ENCODE data around the gene GRID1.

GRID1 gene

GRCh38 chr10:85832988-85833387, 533.6 kb downstream of the GRID1 start:
- no peaks in the 10 kb centered on the region for H4K20me1 ChIP-seq (ENCODE audit: insufficient read depth, low read length)
- H3K27ac ChIP-seq (ENCODE audit: low read length): no peak overlapping the region
- no peaks in the 10 kb centered on the region for H3K9me3 ChIP-seq (replicated peaks; ENCODE audit: insufficient read depth, low read length)
- no peaks in the 10 kb centered on the region for H3F3A ChIP-seq (ENCODE audit: insufficient read depth, low read length)
- DNase-seq: no peak
- no peaks in the 10 kb centered on the region for H3K4me1 ChIP-seq (ENCODE audit: low read length)
- H3K79me2 ChIP-seq (ENCODE audit: low read length): no peaks in the 10 kb centered on the region
- H3K9ac ChIP-seq (ENCODE audit: low read length): no peak overlapping the region
- no peak overlapping the region for H2AFZ ChIP-seq (ENCODE audit: low read length)
- no peak overlapping the region for H3K4me3 ChIP-seq (ENCODE audit: low read length)
- no peak overlapping the region for H3K4me2 ChIP-seq (ENCODE audit: low read depth, low read length)
- no peaks in the 10 kb centered on the region for H3K9me2 ChIP-seq (replicated peaks; ENCODE audit: insufficient read depth, low read length)
- H3K27me3 ChIP-seq (replicated peaks; ENCODE audit: insufficient read depth, low read length): no peaks in the 10 kb centered on the region
- H3K36me3 ChIP-seq (replicated peaks; ENCODE audit: insufficient read depth, low read length): no peaks in the 10 kb centered on the region
- no peak for TF ChIP-seq EZH2phosphoT487 (IDR thresholded peaks at IDR 0.05; ENCODE audit: low read length)
- no peak for TF ChIP-seq EZH2 (optimal IDR thresholded peaks at IDR 0.05; ENCODE audit: low read depth, low read length)
- no peak for TF ChIP-seq CTCF (IDR thresholded peaks at IDR 0.05; ENCODE audit: low read length)

GRCh38 chr10:85831422-85831821, 535.2 kb downstream of the GRID1 start:
- no peaks in the 10 kb centered on the region for H3K4me1 ChIP-seq (ENCODE audit: low read length)
- H3K4me3 ChIP-seq (ENCODE audit: low read length): no peak overlapping the region
- no peak overlapping the region for H3K9ac ChIP-seq (ENCODE audit: low read length)
- H2AFZ ChIP-seq (ENCODE audit: low read length): no peak overlapping the region
- H3K4me2 ChIP-seq (ENCODE audit: low read depth, low read length): no peak overlapping the region
- H3F3A ChIP-seq (ENCODE audit: insufficient read depth, low read length): no peaks in the 10 kb centered on the region
- no peaks in the 10 kb centered on the region for H3K36me3 ChIP-seq (replicated peaks; ENCODE audit: insufficient read depth, low read length)
- no peak for DNase-seq
- TF ChIP-seq EZH2phosphoT487 (IDR thresholded peaks at IDR 0.05; ENCODE audit: low read length) (no peak), EZH2 (optimal IDR thresholded peaks at IDR 0.05; ENCODE audit: low read depth, low read length) (no peak), CTCF (IDR thresholded peaks at IDR 0.05; ENCODE audit: low read length) (no peak)
- H3K9me2 ChIP-seq (replicated peaks; ENCODE audit: insufficient read depth, low read length): no peaks in the 10 kb centered on the region
- no peaks in the 10 kb centered on the region for H3K9me3 ChIP-seq (replicated peaks; ENCODE audit: insufficient read depth, low read length)
- H3K27me3 ChIP-seq (replicated peaks; ENCODE audit: insufficient read depth, low read length): no peaks in the 10 kb centered on the region
- H3K79me2 ChIP-seq (ENCODE audit: low read length): no peaks in the 10 kb centered on the region
- H4K20me1 ChIP-seq (ENCODE audit: insufficient read depth, low read length): no peaks in the 10 kb centered on the region
- H3K27ac ChIP-seq (ENCODE audit: low read length): no peak overlapping the region

GRCh38 chr10:85826377-85826776, 540.2 kb downstream of the GRID1 start:
- H4K20me1 ChIP-seq (ENCODE audit: insufficient read depth, low read length): no peaks in the 10 kb centered on the region
- no peaks in the 10 kb centered on the region for H3K27me3 ChIP-seq (replicated peaks; ENCODE audit: insufficient read depth, low read length)
- H3K36me3 ChIP-seq (replicated peaks; ENCODE audit: insufficient read depth, low read length): no peaks in the 10 kb centered on the region
- no peak overlapping the region for H3K9ac ChIP-seq (ENCODE audit: low read length)
- no peak overlapping the region for H2AFZ ChIP-seq (ENCODE audit: low read length)
- H3K4me1 ChIP-seq (ENCODE audit: low read length): no peaks in the 10 kb centered on the region
- H3K79me2 ChIP-seq (ENCODE audit: low read length): no peaks in the 10 kb centered on the region
- H3K9me2 ChIP-seq (replicated peaks; ENCODE audit: insufficient read depth, low read length): no peaks in the 10 kb centered on the region
- no peak overlapping the region for H3K4me3 ChIP-seq (ENCODE audit: low read length)
- no peak for DNase-seq
- H3F3A ChIP-seq (ENCODE audit: insufficient read depth, low read length): no peaks in the 10 kb centered on the region
- H3K4me2 ChIP-seq (ENCODE audit: low read depth, low read length): no peak overlapping the region
- no peak overlapping the region for H3K27ac ChIP-seq (ENCODE audit: low read length)
- no peaks in the 10 kb centered on the region for H3K9me3 ChIP-seq (replicated peaks; ENCODE audit: insufficient read depth, low read length)
- no peak for TF ChIP-seq EZH2 (optimal IDR thresholded peaks at IDR 0.05; ENCODE audit: low read depth, low read length)
- no peak for TF ChIP-seq EZH2phosphoT487 (IDR thresholded peaks at IDR 0.05; ENCODE audit: low read length)
- no peak for TF ChIP-seq CTCF (IDR thresholded peaks at IDR 0.05; ENCODE audit: low read length)
